Activated naive CD4-positive, alpha-beta T cell treated with anti-CD3 and anti-CD28 coated beads, Interleukin-2, amount 50 U/mL, for 16 hours (primary cell): ENCODE results near the gene MBD3.
"Not testable (repeated sequence)": the region's sequence is repeated elsewhere in the genome, so short reads cannot be mapped to it uniquely, and the experiment has no call there.

Source experiments
- DNase-seq: peaks from one replicate; pipeline ENCODE4 v3.0.0-alpha.2; 2020

Gene MBD3

DNA sequence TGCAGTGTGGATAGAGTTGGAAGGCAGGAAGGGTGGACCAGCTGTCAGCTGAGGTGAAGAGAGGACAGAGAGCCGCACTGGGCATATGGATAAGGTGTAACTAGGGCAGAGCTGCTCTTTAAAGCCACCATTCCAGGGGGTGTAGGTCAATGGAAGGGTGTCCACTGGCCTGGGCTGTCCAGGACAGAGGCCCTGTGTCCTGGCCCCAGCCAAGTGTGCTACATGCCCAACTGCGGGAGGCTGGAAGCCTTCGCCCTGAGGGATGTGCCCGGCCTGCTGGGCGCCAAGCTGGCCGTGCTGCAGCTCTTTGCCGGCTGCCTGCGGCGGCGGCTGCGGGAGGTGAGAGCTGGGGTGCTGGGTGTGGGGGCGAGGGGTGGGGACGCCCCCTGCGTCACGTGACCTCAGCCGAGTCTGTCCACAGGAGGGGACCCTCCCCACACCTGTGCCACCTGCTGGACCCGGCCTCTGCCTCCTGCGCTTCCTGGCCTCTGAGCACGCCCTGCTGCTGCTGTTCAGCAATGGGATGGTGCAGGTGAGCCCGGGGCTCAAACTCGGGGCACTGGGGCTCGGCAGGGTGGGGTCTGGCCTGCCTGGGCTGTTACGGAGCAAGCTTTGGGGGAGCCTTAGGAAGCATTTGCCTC is 59.0 kb downstream of the MBD3 start:
- no peak for DNase-seq

DNA sequence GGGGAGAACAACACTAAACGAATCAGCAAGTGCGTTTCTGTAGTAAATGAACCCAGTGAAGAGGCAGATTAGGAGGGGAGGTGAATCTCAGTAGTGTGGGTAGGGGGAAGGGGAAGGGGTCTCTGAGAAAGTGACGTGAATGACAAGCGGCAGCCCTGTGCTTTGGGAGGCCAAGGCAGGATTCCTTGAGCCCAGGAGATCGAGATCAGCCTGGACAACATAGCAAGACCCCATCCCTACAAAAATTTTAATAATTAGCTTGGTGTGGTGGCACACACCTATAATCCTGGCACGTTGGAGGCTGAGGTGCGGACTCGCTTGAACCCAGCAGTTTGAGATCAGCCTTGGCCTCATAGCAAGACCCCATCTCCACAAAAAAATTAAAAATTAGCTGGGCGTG is 60.7 kb downstream of the MBD3 start:
- no peak for DNase-seq

GRCh38 chr19:1531587-1531986 is 61.1 kb downstream of the MBD3 start:
- no peak for DNase-seq

DNA sequence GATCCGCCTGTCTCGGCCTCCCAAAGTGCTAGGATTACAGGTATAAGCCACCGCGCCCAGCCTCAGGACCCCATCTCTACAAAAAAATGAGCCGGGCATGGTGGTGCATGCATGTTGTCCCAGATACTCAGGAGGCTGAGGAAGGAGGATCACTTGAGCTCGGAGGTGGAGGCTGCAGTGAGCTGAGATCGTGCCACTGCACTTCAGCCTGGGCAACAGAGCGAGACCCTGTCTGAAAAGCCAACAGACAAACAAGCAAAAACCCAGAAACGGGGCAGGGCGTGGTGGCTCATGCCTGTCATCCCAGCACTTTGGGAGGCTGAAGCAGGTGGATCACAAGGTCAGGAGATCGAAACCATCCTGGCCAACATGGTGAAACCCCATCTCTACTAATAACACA is 61.8 kb downstream of the MBD3 start:
- DNase-seq, result not testable (repeated sequence)

DNA sequence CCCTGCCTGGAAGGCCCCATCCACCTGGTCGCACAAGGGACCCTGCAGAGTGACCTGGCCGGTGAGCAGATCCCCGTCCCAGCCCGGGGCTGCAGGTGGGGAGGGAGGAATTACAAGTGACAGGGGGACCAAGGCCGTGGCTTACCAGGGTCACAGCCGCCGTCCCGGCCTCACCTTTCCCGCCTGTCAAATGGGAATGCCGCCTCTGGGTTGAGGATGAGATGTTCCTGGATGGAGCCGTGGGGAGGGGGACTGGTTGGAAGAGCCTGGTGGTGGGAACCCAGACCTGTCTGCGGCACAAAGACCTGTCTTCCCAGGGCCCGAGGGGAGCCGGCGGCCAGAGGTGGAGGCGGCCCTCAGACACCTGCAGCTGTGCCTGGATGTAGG is 63.2 kb downstream of the MBD3 start:
- no peak for DNase-seq

DNA sequence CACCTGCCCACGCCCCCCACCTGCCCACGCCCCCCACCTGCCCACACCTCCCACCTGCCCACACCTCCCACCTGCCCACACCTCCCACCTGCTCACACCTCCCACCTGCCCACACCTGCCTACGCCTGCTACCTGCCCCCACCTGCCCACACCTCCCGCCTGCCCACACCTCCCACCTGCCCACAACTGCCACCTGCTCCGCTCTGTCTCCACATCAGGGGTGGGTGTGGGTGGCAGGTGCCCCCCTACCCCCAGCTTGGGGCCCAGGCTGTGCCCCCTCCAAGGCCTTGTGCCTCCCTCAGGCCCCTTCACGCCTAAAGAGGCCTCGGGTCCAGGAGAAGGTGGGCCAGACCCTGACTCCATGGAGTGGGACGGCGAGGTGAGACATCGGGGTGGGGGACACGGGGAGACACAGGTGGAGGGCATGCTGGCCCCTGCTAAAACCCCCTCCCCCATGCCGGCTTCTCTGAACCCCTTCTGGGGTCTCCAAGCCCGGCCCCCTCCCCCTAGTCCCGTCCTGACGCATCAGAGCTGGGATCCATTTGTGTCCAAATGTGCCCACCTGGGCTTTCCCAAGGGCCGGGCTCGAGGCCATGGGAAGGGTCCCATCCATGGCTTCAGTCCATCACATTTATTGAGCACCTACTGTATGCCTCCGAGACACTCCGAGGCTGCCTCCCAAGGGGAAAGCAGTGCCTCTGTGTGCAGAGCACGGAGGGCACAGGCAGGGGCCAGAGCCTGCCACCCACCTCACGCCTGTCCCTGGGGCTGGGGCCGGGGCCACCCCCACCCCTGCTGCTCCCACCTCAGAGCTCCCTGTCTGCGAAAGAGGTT is 63.9 kb downstream of the MBD3 start:
- DNase-seq, result no peak

DNA sequence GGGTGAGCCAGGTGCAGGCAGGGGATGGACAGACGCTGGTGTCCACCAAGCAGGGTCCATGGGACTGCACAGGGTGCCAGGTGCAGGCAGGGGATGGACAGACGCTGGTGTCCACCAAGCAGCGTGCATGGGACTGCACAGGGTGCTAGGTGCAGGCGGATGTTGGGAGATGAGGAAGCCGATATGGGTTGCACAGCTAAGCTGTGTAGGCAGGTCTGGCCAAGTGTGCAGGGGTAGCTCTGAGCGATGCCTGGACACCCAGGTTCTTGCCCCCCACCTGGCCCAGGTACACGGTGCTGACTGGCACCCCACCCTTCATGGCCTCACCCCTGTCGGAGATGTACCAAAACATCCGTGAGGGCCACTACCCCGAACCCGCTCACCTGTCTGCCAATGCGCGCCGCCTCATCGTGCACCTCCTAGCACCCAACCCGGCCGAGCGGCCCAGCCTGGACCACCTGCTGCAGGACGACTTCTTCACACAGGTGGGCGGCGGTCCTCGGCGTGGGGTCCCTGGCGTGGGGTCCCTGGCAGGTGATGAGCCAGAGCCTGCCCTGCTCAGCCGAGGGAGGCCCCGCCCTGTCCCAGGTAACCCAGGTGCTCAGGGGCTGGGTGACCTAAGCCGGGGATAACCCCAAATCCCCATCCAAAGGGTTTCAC is 64.9 kb downstream of the MBD3 start:
- DNase-seq, result no peak

- DNase-seq, result no peak
Observed at GRCh38 chr19:1526979-1527649, 65.6 kb downstream of the MBD3 start.

- no peak for DNase-seq
Observed at GRCh38 chr19:1526066-1526778, 66.4 kb downstream of the MBD3 start.

DNA sequence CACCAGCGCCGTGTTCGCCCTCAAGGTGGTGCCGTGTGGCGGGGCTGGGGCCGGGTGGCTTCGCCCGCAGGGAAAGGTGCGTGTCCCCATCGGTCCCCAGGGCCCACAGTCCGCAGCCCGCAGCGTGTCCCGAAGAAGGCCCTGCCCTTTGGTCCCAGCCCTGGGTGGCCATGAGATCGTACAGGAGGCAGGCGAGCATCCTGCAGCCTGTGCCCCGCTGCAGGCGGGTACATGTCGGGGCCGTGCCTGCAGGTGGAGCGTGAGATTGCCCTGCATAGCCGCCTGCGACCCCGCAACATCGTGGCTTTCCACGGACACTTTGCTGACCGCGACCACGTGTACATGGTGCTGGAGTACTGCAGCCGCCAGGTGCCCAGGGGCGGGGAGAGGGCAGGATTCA is 67.3 kb downstream of the MBD3 start:
- DNase-seq, result no peak

DNA sequence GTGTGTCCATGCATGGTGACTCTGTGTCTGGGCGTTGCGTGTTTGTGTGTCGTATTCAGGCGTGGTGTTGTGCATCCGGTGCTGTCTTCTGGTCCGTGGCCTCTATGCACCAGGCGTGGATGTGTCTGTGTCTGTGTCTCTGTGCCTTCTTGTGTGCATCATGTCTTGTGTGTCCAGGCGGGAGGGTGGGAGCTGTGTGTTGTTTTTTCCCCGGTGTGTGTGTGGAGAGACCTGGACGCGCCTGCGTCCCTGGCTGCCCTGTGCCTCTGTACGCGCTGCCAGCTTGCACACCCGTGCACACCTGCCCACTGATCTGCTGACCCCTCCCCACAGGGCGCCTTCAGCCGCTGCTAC is 67.7 kb downstream of the MBD3 start:
- DNase-seq, result no peak

DNA sequence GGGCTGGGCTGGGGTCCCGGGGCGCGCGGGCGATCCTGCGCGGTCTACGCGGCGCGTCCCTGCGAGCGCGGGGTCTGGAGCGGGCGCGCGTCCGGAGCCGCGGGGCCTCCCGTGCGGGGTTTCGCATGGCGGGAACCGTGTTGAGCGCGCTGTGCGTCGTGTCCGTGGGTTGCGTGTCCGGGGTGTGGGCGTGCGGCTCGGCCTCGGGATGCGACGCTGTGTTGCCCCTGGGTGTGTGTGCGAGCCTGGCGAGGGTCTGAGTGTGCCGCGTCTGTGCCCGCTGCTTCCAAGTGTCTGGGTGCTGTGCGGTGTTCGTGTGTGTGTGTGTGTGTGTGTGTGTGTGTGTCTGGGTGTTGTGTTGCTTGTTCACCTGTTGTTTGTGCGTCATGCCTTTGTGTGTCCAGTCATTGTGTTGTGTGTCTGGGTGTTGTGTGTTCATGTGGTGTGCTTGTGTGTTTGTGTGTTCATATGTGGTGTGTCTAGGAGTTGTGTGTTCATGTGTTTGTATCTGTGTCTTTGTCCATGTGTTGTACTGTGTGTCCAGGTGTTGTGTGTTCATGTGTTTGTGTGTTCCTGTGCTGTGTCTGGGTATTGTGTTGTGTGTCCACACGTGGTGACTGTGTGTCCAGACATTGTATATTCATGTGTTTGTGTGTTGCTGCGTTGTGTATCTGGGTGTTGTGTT is 68.2 kb downstream of the MBD3 start:
- DNase-seq, result no peak
